T47D (cell line): Measurements from ENCODE around the gene COBL.

Source experiments
- DNase-seq, 2 experiments: peaks; one replicate each; pipeline versions ENCODE4 v3.0.0 to v3.0.0-alpha.2; 2011 to 2012; ENCODE audit warnings: low read depth in 1 of 2, low spot score in 1 of 2
- JUND ChIP-seq: IDR thresholded peaks from 2 replicates; pipeline ENCODE4 v1.6.1; 2012; ENCODE audit warnings: low read depth
- in situ Hi-C: cut with HindIII; loops from 2 replicates; pipeline ENCODE4 v1.10.0; 2016; ENCODE audit warnings: low sequenced_read_pairs, low pct_unique_long_range_greater_than_20kb

COBL gene

DNA sequence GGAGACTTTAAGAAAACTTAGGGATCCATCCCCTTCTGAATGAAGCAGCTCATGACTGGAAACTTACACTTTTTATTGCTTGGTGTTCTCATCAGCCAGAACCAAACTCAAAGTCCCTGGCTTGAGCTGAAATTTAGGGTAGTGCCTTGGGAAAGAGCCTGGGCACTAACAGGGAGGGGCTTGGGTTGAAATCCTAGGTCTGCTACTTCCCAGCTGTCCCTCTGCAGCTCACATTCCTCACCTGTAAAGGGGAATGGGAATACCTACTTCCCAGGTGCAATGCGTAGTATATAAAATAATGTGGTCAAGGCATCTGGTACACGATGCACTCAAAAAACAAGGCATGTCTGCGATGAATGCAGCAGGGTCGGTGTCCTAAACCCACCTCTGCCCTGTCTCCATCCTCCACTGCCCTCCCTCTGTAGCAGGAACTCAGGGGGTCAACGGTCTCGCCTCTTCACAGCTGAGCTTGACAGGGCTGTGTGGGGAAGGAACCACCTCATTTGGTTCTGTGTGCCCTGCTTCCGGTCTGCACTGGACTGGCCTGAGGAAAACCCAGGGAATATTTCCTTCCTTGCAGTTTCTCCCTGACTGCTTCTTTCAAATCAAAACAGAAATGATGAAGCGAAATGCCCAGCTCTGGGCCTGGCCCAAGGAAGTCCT lies 80.0 kb downstream of the COBL start:
- no peak for DNase-seq
- in situ Hi-C loops, result no loop called here
- no peak for TF ChIP-seq JUND

DNA sequence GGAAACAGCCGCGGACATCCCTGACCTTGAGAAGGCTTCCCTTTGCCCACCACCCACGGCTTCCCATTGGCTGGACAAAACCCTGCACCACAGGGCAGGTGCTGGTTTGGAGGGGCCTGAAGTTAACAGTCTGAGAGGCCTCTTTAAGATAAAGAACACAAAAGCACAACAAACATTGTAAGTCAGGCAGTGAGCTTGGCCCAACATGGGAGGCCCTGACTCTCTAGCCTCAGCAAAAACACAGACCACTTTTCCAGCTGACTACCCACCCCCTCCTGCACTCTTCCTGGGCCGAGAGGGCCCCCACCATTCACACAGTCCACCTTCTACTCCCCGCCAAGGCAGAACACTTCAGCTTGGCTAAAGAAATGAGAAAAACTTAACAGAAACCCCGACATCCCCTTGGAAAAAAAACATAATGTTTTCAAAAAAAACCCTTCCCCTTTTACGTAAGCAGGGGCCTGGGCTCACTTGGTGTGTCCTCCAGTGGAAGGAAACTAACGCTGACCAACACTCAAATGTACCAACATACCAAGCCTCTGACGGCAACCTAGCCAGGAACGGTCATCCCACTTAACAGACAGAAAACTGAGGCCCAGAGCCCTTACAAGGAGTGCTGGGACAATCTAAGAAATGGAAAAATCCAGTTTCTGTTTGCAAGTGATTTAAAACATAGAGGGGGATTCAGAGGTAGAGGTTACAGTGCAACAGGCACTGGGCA lies 80.9 kb downstream of the COBL start:
- no peak for TF ChIP-seq JUND
- in situ Hi-C loops, result no loop called here
- no peak for DNase-seq

DNA sequence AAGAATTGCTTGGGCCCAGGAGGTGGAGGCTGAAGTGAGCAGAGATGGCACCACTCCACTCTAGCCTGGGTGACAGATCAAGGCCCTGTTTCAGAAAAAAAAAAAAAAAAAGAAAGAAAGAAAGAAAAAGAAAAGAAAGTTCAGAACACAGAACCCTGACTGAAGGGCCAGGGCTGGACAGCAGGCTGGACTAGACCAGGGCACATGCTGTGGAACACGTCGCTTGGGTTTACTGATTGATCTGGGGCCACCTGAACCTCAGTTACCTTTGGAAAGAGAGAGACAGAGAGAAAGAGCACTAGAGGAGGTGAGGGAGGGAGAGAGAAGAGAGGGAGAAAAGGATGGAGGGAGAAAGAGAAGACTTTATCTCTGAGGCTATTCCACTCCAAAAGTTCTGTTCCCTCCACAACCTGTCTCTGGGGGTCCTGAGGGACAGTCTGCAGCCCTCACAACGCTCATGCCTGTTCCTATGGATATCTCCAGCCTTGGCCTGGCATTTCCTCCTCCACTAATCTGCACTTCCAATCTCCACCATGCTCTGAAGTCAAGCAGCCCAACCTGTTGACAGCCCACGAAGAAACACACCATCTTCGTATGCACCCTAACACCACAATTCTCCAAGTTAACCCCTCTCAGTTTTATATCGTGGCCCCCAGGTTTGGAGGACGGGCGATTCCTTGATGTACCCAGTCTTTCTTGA lies 81.8 kb downstream of the COBL start:
- no peak for DNase-seq
- TF ChIP-seq JUND, result no peak
- in situ Hi-C loops, result no loop called here

DNA sequence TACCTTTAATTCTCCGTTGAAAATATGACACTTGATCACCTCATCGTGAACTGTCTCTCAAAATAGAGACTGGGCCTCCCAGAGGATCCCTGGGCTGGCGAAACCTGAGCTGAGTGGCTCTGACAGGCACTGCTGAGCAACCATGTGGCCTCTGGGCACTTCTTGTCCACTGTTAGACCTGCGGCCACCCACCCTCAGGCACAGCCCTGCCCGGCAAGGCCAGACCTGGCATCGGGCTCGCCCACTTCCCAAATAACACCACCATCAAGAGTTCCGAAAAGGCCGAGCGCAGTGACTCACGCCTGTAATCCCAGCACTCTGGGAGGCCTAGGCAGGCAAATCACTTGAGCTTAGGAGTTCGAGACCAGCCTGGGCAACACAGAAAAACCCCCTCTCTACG lies 82.5 kb downstream of the COBL start:
- in situ Hi-C loops, result no loop called here

DNA sequence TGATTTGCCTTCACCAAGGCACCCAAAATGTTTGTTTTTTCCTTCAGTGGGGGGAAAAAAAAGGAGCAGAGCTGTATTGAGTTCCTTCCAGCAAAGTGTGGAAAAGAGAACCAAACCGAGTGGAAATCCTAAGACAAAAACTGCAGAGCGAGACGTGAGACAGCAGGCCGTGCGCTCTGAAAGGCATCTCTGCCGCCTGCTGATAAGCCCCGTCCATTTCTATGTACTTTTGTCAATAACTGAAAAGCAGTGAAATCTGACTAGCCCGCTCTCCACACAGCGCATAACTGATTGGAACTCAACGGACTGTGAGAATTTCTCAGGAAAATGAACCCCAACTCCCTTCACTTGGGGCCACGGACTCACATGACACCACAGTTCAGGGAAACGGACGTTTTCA lies 83.2 kb downstream of the COBL start:
- no peak for DNase-seq
- no peak for TF ChIP-seq JUND
- in situ Hi-C loops, result no loop called here

More for the DNA sequence above, 82.5 kb downstream of the COBL start:
- TF ChIP-seq JUND, result no peak
- DNase-seq, result no peak

DNA sequence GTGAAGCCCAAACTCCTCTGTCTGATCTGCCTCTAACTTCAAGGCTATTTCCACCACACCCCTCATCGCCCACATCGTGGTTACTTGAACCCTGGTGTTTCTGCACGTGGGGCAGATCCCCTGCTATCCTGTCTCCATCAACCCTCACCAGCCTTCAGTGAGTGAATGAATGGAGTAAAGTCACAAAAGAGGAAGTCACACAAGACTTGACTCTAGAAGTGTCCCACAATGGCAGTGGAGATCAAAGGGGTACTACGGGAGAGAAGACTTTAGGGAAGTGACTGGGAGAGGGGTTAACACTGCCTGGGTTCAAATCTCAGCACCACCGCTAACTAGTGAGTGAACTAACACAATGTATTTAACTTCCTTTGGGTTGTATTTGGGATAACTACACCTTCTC lies 85.9 kb downstream of the COBL start:
- no peak for DNase-seq
- TF ChIP-seq JUND, result no peak
- in situ Hi-C loops, result no loop called here

DNA sequence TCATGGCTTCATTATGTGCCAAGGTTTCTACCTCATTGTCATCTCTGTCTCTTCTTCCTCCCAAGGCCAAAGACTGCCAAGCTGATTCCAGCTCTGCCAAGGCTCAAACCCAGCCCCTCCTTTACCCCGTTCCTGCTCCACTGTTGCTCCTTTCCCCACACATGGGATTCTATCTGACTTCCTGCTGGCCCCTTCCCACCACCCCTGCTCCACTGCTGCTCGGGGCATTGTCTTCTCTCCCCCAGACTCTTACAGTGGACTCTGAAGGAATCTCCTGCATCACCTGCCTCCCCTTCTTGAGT lies 86.3 kb downstream of the COBL start:
- no peak for DNase-seq
- in situ Hi-C loops, result no loop called here
- TF ChIP-seq JUND, result no peak

DNA sequence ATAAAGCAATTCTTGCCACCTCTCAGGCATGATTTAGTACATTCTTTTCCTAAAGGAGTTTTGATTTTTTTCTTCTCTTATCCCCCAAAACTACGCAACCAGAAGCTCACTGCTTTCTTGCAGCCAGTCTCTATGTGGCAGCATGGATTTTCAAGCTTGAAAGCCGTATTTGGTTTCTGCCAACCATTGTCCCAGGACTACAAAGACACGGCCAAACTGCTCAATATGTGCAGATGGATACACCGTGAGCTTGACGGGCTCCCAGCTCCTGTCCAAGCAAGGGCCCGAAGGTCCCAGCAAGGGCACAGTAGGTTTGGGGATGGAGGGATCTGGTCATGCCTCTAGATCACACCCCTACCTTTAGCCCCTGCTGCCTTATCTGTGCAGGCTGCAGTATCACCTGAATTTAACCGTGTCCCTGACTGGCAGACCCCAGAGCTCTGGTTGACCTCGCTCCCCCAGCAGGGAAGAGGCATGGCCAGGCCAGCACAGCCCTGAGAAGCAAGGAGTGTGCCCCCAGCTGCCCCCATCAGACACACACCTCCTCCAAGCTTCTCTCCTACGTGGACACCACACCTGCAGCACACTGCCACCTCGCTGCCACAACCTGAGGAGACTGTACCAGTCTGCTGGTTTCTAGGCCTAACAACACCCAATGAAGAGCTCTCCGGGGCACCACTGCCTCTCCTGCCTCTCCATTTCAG lies 86.8 kb downstream of the COBL start:
- no peak for TF ChIP-seq JUND
- no peak for DNase-seq
- in situ Hi-C loops, result no loop called here

DNA sequence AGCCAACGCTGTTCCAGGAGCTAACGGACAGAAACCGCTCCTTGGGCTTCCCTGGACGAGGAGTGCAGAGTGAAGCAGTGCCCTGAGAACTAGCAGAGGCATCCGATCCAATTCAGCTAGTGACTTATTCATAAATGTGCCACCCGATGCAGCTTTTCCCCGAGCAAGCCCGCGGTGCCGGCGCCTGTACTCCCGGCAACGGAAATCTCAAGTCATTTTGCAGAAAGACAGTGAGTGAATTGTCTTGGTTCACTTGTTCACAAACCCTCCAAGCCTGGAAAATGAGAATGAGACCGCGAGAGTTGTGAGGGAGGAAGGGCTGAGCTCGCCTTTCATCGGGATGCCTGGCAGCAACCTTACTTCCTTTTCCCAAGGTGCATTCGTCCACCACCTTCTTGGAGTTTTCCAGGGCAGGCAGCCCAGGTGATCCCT lies 87.5 kb downstream of the COBL start:
- DNase-seq, result no peak
- no peak for TF ChIP-seq JUND
- in situ Hi-C loops, result no loop called here

DNA sequence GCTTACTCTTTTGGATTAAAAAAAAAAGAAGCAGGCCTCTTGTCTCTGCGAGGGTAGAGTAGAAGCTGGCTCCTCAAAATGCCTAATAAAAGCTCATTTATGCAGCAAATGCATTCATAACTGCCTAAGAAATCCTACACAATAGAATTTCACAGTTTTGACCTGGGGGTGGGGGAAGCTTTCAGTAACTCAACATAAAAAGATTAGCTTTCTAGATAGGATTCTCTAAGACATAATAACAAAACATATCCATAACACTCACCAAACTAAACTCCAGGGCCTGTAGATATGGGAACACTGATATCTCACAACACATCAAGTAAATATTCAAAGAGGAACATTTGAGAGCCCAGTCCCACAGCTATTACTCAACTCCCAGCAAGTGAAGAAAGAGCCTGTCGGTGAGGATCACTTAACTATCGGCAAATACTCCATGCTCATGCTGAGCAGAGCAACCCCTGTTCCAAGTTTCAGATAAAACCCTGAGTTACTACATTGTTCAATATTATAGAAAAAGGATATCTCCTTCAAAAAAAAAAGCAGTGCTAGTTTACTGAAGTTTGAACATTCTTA lies 88.1 kb downstream of the COBL start:
- DNase-seq, result peak in 1 of 2 experiments; percentile 34
- in situ Hi-C loops, result no loop called here
- TF ChIP-seq JUND, result no peak

DNA sequence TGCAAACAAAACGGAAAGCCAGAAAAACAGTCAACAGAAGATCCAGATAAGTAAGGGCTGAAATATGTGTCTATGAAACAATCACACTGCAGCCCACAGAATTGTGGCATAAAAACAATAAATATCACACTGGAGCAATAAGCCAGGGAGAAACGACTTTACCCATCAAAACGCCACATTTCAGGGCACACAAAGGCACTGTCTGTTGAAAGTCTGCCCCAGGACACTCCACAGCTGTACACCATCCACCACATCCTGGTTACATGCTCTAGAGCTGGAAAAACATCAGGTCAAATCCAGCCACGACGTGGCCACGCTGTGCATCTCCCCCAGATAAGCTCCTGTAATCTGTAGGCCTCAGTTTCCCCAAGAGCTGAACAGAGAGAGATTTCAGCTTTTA lies 88.7 kb downstream of the COBL start:
- DNase-seq, result no peak
- no peak for TF ChIP-seq JUND
- in situ Hi-C loops, result no loop called here

DNA sequence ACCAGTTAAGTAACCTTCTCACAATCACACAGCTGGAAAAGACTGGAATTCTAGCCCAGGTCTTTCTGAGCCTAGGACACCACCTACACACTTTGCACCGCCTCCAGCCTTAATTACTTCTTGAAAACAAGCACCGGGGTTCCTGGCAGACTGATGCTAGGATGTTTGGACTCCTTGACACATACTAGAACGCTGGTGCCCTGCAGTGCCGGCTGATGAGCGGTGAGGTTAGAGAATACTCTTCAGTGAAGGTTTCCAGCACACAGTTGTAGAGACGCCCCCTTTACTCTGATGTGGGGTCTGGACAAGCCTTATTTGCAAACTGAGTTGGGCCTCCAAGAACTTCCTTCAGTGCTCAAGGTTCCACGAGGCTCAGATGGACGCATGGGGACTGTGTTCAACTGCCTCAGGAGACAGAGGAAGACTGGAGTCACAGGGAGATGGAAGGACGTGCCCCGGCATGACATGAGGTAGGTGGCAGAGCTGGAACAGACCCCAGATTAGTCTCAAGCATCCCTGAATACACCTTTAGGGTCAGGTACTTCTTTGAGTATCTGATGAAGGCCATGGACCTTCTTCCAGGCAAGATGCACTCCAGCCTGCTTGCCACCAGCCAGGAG lies 89.6 kb downstream of the COBL start:
- in situ Hi-C loops, result no loop called here
- TF ChIP-seq JUND, result no peak
- no peak for DNase-seq
